ENCODE measurements around the gene TNIK. TPM values are rescaled to one million over a fixed set of nuclear protein-coding genes. Genes with fewer than 3 reads are reported as not detected.

TNIK gene
- total RNA-seq, 3 donors from 2014 or later = 7.4 to 17.6 (median 10.2) TPM

DNA sequence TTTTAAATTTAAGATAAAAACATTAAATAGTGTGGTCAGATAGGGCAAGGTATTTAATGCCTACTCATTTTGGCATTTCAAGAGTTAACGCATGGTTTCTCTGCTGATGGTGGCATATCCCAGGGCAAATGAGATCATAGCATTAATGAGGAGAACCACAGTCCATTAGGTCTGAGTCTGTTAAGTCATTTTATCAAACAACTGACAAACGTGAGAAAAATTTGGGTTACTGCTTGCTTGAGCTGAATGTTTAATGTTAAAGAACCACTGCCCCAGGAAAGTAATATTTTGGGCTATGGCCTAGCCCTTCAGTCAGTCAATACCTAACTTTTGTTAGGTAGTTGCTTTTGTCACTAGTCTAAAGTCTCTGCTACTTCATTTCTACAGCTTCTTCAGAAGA, 395.7 kb downstream of the TNIK start:
- TF ChIP-seq POLR2A (IDR thresholded peaks at IDR 0.05) (no peak), CTCF (IDR thresholded peaks at IDR 0.05) (no peak), POLR2AphosphoS5 (IDR thresholded peaks at IDR 0.05) (no peak)

GRCh38 chr3:171061749-171062148, 398.5 kb downstream of the TNIK start:
- Histone ChIP-seq H3K27me3 (no peaks in the 10 kb centered on the region), H3K27ac (no peak overlapping the region), H3K36me3 (no peaks in the 10 kb centered on the region), H3K4me3 (no peak overlapping the region), H3K9me3 (no peaks in the 10 kb centered on the region), H3K4me1 (no peaks in the 10 kb centered on the region)
- intact Hi-C loops (cut with DNase I; ENCODE audit: low total_unique reads) = no loop called here
- DNase-seq (ENCODE audit: low spot score in 2 of 2) = no peak
- TF ChIP-seq POLR2AphosphoS5 (IDR thresholded peaks at IDR 0.05) (no peak), CTCF (IDR thresholded peaks at IDR 0.05) (no peak), POLR2A (IDR thresholded peaks at IDR 0.05) (no peak)

More for the DNA sequence above, 395.7 kb downstream of the TNIK start:
- H3K9me3 ChIP-seq = no peaks in the 10 kb centered on the region
- no peaks in the 10 kb centered on the region for H3K4me1 ChIP-seq
- no peak overlapping the region for H3K4me3 ChIP-seq
- DNase-seq (ENCODE audit: low spot score in 2 of 2) = no peak
- no peak overlapping the region for H3K27ac ChIP-seq
- no peaks in the 10 kb centered on the region for H3K36me3 ChIP-seq
- no peaks in the 10 kb centered on the region for H3K27me3 ChIP-seq
- intact Hi-C loops (cut with DNase I; ENCODE audit: low total_unique reads) = no loop called here

DNA sequence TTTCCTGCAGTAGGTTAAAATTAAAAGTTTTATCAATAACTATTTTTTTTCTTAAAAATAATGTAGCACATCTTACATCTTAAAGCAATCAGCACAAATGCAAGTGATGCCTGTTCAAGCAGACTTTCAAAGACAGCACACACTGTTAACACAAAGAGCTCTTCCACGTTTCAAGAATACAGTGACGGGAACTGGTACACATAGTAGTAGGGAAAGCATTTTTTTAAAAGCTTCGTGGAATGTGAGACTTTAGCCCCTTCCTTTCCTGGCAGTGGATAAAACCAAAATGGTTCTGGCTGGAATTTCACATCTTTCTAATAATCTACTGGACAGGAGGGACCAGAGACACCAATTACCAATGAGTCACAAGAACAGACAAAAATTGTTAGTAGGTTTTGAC, 400.2 kb downstream of the TNIK start:
- no peaks in the 10 kb centered on the region for H3K27me3 ChIP-seq
- H3K4me3 ChIP-seq = no peak overlapping the region
- H3K9me3 ChIP-seq = no peaks in the 10 kb centered on the region
- TF ChIP-seq POLR2A (IDR thresholded peaks at IDR 0.05) (no peak), CTCF (IDR thresholded peaks at IDR 0.05) (no peak)
- intact Hi-C loops (cut with DNase I; ENCODE audit: low total_unique reads) = no loop called here
- H3K36me3 ChIP-seq = no peaks in the 10 kb centered on the region
- no peak for DNase-seq (ENCODE audit: low spot score in 2 of 2)
- H3K4me1 ChIP-seq = no peaks in the 10 kb centered on the region
- H3K27ac ChIP-seq = no peak overlapping the region

GRCh38 chr3:171058873-171059603, 401.2 kb downstream of the TNIK start:
- no peaks in the 10 kb centered on the region for H3K9me3 ChIP-seq
- intact Hi-C loops (cut with DNase I; ENCODE audit: low total_unique reads) = no loop called here
- TF ChIP-seq POLR2AphosphoS5 (IDR thresholded peaks at IDR 0.05) (no peak), CTCF (IDR thresholded peaks at IDR 0.05) (no peak), POLR2A (IDR thresholded peaks at IDR 0.05) (no peak)
- H3K27me3 ChIP-seq = no peaks in the 10 kb centered on the region
- no peak overlapping the region for H3K4me3 ChIP-seq
- H3K36me3 ChIP-seq = no peaks in the 10 kb centered on the region
- no peak overlapping the region for H3K27ac ChIP-seq
- no peak for DNase-seq (ENCODE audit: low spot score in 2 of 2)
- no peaks in the 10 kb centered on the region for H3K4me1 ChIP-seq

DNA sequence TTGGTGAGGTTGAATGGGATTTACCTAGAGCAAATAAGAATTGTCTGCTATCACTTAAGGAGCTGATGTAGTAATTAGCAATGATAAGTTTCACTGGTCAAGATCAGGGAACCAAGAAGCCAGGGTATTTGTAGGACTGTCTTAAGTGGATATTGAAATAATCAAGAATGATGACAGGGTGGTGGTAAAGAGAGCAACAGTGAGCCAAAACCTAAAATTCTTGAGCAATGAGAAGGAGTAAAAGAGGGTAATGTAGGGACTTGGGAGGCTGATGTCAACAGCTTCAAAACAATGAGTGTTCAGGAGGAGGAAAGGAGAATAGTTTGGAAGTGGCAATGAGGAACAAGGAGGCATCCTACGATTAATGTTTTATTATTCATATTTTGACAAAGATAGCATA, 402.1 kb downstream of the TNIK start:
- DNase-seq (ENCODE audit: low spot score in 2 of 2) = no peak
- no peaks in the 10 kb centered on the region for H3K4me1 ChIP-seq
- H3K4me3 ChIP-seq = no peak overlapping the region
- TF ChIP-seq POLR2AphosphoS5 (IDR thresholded peaks at IDR 0.05) (no peak), POLR2A (IDR thresholded peaks at IDR 0.05) (no peak), CTCF (IDR thresholded peaks at IDR 0.05) (no peak)
- no peaks in the 10 kb centered on the region for H3K27me3 ChIP-seq
- no peaks in the 10 kb centered on the region for H3K9me3 ChIP-seq
- no peak overlapping the region for H3K27ac ChIP-seq
- intact Hi-C loops (cut with DNase I; ENCODE audit: low total_unique reads) = no loop called here
- no peaks in the 10 kb centered on the region for H3K36me3 ChIP-seq

All from breast epithelium (tissue), 4 donors.